NCI-H345 treated with DMSO at 0.1 percent for 48 hours (cell line): ENCODE results near the gene SMG5.
A peak's percentile ranks its signal among the peaks of the same experiment; 100 is the strongest.

ENCODE experiments used
- DNase-seq: peaks from one replicate; lab custom pipeline; 2025; ENCODE audit not compliant: unreplicated experiment; lab: John Stamatoyannopoulos, UW

SMG5 gene

GRCh38 chr1:156214024-156214748 lies 68.4 kb downstream of the SMG5 start:
- DNase-seq: no peak

- DNase-seq: no peak
Measured at GRCh38 chr1:156213644-156213966, 69.0 kb downstream of the SMG5 start.

DNA sequence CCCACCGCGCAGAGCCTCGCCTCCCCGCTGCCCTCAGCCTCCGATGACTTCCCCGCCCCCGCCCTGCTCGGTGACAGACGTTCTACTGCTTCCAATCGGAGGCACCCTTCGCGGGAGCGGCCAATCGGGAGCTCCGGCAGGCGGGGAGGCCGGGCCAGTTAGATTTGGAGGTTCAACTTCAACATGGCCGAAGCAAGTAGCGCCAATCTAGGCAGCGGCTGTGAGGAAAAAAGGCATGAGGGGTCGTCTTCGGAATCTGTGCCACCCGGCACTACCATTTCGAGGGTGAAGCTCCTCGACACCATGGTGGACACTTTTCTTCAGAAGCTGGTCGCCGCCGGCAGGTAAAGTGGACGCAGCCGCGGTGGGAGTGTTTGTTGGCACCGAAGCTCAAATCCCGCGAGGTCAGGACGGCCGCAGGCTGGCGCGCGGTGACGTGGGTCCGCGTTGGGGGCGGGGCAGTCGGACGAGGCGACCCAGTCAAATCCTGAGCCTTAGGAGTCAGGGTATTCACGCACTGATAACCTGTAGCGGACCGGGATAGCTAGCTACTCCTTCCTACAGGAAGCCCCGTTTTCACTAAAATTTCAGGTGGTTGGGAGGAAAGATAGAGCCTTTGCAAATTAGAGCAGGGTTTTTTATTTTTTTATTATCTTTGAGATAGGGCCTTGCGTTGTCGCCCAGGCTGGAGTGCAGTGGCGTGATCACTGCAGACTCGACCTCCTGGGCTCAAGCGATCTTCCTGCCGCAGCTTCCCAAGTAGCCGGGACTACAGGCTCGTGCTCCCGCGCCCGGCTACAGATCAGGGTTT lies 69.6 kb downstream of the SMG5 start, which contains the start of gene PMF1:
Gene PMF1 (plus strand): TSS at position 175 of the 811 bp plus-strand sequence. CDS start 9 bp downstream, at position 184.
- DNase-seq: peak; percentile 100

DNA sequence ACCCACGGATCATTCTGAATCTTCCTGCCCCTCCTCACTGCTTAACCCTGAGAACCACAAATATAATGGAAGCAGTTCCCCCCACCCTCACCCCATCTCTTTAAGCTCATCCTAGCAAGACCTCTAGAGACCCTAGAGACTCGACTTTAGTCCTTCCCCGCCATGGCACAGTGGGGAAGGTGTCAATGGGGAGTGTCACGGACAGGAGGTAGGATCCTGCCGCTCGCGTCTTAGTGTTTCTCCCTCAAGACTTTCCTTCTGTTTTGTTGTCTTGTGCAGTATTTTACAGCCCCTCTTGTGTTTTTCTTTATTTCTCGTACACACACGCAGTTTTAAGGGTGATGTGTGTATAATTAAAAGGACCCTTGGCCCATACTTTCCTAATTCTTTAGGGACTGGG lies 70.5 kb downstream of the SMG5 start:
- no peak for DNase-seq

DNA sequence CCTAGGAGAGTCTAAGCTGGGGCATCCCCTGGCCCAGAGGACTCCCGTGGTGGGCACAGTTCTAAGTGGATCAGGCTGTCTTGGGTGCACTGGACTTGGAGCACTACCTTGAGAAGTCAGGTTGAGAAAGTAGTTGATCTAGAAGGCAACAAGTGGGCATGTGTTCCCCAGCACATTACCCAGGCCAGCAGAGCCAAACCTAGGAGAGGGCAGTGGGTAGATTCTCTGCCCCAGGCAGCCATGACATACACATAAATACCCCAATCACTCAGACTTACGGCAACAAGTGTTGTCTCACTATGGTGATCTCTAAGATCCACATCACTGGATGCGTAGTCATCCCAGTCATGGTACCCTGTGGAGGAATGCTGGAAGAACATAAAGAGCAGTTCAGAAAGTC lies 71.4 kb downstream of the SMG5 start:
- no peak for DNase-seq

- DNase-seq: no peak
Measured at GRCh38 chr1:156204686-156205085, 77.9 kb downstream of the SMG5 start.

DNA sequence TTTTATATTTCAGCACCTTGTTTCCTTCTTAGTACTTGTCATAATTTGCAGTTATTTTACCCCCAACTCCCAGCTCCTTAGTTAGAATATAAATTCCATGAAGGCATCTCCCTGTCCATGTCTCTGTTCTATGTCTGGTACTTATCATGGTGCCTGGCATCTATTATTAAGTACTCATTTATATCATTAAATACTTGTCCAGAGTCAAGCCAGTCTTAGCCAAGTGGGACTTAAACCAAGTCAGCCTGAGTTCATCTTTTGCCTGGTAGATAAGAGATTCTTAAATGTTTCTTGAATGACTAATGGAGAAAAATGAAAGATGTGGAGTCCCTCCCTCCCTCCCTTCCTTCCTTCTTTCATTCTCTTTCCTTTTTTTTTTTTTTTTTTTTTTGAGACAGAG lies 79.3 kb downstream of the SMG5 start:
- DNase-seq: no peak

- no peak for DNase-seq
Measured at GRCh38 chr1:156200044-156200443, 82.6 kb downstream of the SMG5 start.
